GM18508 (cell line): Measurements from ENCODE around the gene OR52N4.
"Not testable (repeated sequence)": the region's sequence is repeated elsewhere in the genome, so short reads cannot be mapped to it uniquely, and the experiment has no call there.

Experiments used
- ATAC-seq: cut with Tn5 transposase; IDR thresholded peaks from one replicate; pipeline ENCODE4 v1.9.1; 2021; ENCODE audit warnings: moderate number of reproducible peaks; ENCODE audit not compliant: insufficient read depth, unreplicated experiment

OR52N4 gene

GRCh38 chr11:5753943-5754342 lies at the start of gene OR52N4:
Gene OR52N4 (plus strand): TSS chr11:5754243. CDS start chr11:5754741, 498 bp downstream.
- ATAC-seq: no peak

- no peak for ATAC-seq
Observed at GRCh38 chr11:5705688-5706087, 48.4 kb upstream of the OR52N4 start.

- ATAC-seq: no peak
Observed at GRCh38 chr11:5712507-5712906, 41.5 kb upstream of the OR52N4 start.

GRCh38 chr11:5713695-5714094 lies 40.3 kb upstream of the OR52N4 start:
- ATAC-seq: no peak

GRCh38 chr11:5716518-5716917 lies 37.5 kb upstream of the OR52N4 start:
- not testable (repeated sequence) for ATAC-seq

- ATAC-seq: no peak
Observed at GRCh38 chr11:5719703-5720495, 34.1 kb upstream of the OR52N4 start.

DNA sequence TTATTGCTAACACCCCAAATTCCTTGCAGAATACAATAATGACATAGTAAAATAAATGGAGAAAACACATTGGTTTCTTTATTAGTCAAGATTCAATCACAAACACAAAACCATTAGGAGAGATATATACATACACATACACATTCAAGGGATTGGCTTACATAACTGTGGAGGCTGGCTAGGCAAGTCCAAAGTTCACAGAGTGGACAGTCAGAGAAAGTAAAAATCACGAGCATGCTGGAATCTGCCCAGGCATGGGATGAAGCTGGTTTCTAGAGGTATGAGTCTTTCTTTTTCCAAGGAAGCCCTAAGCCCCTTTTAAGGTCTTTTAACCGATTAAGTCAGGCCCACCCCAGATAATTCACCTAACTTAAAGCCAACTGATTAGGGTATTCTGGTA lies 31.4 kb upstream of the OR52N4 start:
- ATAC-seq: no peak

GRCh38 chr11:5726351-5726750 lies 27.7 kb upstream of the OR52N4 start:
- ATAC-seq: no peak

DNA sequence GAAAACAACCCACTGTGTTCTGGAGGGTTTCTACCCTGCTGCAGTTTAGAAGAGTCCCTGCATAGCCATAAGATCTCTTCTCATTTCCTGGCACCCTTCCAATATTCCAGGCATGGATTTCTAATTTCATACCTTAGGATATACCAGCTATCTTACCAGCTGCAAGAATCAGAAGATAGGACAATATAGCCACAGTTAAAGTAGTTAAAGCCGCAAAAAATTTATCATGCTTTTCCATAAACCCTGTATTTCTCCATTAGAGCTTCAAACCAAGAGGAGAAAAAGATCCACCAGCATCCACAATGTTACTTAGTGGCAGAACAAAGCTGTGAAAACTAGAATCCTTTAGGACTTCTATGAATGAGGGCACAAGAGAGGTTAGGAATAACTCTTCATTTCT lies 26.4 kb upstream of the OR52N4 start:
- ATAC-seq: no peak

DNA sequence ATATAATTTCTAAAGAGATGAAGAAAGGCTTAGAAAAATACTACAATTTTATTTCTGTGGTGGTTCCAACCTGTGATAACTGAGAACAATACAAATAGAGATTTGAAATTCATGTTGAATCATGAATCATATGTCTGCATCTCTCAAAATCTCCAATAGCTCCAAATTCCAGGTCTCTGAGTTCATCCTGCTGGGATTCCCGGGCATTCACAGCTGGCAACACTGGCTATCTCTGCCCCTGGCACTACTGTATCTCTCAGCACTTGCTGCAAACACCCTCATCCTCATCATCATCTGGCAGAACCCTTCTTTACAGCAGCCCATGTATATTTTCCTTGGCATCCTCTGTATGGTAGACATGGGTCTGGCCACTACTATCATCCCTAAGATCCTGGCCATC lies 17.6 kb upstream of the OR52N4 start, which contains the start of gene OR56B1:
OR56B1 (plus strand) TSS at position 53 of the 400 bp plus-strand sequence; CDS start at position 122, 69 bp downstream.
- ATAC-seq: no peak

- no peak for ATAC-seq
Observed at GRCh38 chr11:5737091-5737490, 17.0 kb upstream of the OR52N4 start.

- no peak for ATAC-seq
Observed at GRCh38 chr11:5737670-5738392, 16.2 kb upstream of the OR52N4 start.

DNA sequence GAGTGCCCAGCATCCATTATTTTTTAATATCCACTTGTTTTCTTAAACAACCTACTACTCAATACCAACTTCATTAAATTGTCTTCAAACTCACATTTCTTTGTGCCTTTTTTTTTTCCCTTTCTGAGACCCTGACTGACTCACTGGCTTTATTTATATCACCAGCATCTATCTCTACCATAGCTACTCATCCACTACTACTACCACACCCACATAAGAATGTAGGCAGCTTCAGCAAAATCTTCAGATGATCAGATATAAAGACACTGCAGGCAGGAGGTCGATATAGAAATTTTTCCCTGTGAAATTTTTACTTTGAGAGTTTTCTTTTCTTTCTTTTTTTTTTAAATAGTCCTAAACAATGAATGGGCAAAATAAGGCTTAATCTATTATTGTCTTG lies 15.6 kb upstream of the OR52N4 start:
- ATAC-seq: no peak

DNA sequence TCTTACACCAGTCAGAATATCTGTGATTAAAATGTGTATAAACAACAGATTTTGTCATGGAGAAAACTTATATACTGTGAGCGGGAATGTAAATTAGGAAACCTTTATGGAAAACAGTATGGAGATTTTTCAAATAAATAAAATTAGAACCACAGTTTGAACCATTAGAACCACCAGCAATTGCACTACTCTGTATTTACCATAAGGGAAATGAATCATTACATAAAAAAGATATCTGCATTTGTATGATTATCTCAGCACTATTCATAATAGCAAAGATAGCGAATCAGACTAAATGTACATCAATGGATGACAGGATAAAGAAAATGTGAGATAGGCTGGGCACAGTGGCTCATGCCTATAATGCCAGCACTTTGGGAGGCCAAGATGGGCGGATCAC lies 7.4 kb upstream of the OR52N4 start:
- ATAC-seq: no peak

GRCh38 chr11:5749836-5750235 lies 4.2 kb upstream of the OR52N4 start:
- no peak for ATAC-seq

- no peak for ATAC-seq
Observed at GRCh38 chr11:5767056-5767455, 13.0 kb downstream of the OR52N4 start.

GRCh38 chr11:5783255-5783654 lies 29.2 kb downstream of the OR52N4 start, which contains the start of gene OR52N5:
Gene OR52N5 (minus strand): TSS chr11:5783355. CDS start chr11:5778634, 4,721 bp downstream.
- no peak for ATAC-seq

DNA sequence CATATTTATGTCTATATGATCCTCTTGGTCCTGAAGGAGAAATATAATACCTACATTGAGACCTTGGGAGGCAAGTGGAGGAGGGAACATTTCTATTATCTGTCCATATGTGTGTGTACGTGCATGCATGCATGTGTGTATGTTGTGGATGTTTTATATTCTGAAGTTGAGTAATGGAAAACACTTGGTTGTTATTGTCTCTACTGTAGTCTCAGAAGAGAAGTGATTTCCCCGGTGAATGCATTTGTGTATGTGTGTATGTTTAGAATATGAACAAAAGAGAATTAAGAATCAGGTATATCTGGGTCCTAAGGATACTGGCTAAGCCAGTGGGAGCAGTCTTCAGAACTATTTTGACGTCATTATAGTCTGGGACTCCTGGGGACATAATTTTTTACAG lies 37.1 kb downstream of the OR52N4 start, which contains the start of gene OR52N1:
OR52N1 (minus strand) TSS at position 101 of the 400 bp plus-strand sequence. CDS start 2,449 bp downstream, outside the sequence.
- ATAC-seq: no peak

- ATAC-seq: no peak
Observed at GRCh38 chr11:5796541-5796940, 42.5 kb downstream of the OR52N4 start.

GRCh38 chr11:5803982-5804381 lies 49.9 kb downstream of the OR52N4 start:
- no peak for ATAC-seq
